K562 (cell line): ENCODE measurements around the gene LYVE1. TPM values are rescaled to one million over a fixed set of nuclear protein-coding genes. Genes with fewer than 3 reads are reported as not detected.

Experiments used
- ATAC-seq: fragments of 200-7000 bp; cut with Tn5 transposase; 3 replicates; pipeline ENCODE4 v1.9.1; 2020; ENCODE audit warnings: moderate library complexity
- BruUV-seq: library from RNA; stranded (reverse); fragments of 400-500 nt; replicated peaks from 2 replicates; lab custom pipeline; 2021; lab: Mats Ljungman, UMichigan
- CTCF ChIA-PET: fragments of 300-600 bp; formaldehyde crosslinking; extraction: SDS; loops from one replicate; lab custom pipeline; 2021; ENCODE audit warnings: low intra/inter-chr PET ratio; lab: Yijun Ruan, JAX
- POLR2A ChIA-PET: fragments of 300-600, 350-650 bp; sonication (Branson Sonifier 250); formaldehyde crosslinking; extraction: SDS; loops from one replicate; lab custom pipeline; 2021; ENCODE audit warnings: antibody characterized with exemption, inconsistent platforms; lab: Yijun Ruan, JAX
- DNase-seq, 4 experiments: peaks; one replicate each; pipeline versions ENCODE4 v3.0.0 to v3.0.0-alpha.2; 2011 to 2018; ENCODE audit warnings: low spot score in 3 of 4, mixed read lengths in 3 of 4; ENCODE audit errors: extremely low read depth in 1 of 4
- FAIRE-seq: peaks from 2 replicates; lab custom pipeline; 2011; peaks lifted over from hg19 to GRCh38; lab: Jason Lieb, UNC
- H2AFZ ChIP-seq: 2 replicates; pipeline ENCODE4 v1.6.0; 2011; ENCODE audit warnings: low read depth, low read length, control low read depth, inconsistent platforms
- H3K27ac ChIP-seq: fragments of 200-600 bp; 3 replicates; pipeline ENCODE4 v1.8.0; 2011; ENCODE audit warnings: low read depth, mild to moderate bottlenecking, control low read depth, inconsistent platforms, low read length, moderate library complexity, mixed read lengths; ENCODE audit errors: extremely low read depth
- H3K27me3 ChIP-seq, 2 experiments: fragments of 300-600 bp in 1 of 2; 2 replicates in 1 of 2; 3 replicates in 1 of 2; pipeline versions ENCODE4 v1.6.0 to v1.8.0; 2011; ENCODE audit warnings: inconsistent platforms in 2 of 2, low read length in 2 of 2, mild to moderate bottlenecking in 1 of 2, mixed read lengths in 1 of 2, moderate library complexity in 1 of 2; ENCODE audit not compliant: control insufficient read depth in 2 of 2, insufficient read depth in 2 of 2
- H3K36me3 ChIP-seq: fragments of 300-600 bp; 3 replicates; pipeline ENCODE4 v1.8.0; 2011; ENCODE audit warnings: mild to moderate bottlenecking, low read length, inconsistent platforms; ENCODE audit not compliant: control insufficient read depth, insufficient read depth
- H3K4me1 ChIP-seq, 2 experiments: fragments of 200-600 bp in 1 of 2; replicated peaks in 1 of 2; 2 replicates in 1 of 2; 3 replicates in 1 of 2; pipeline versions ENCODE4 v1.5.1 to v1.8.0; 2011; ENCODE audit warnings: inconsistent platforms in 2 of 2, low read length in 2 of 2, mild to moderate bottlenecking in 1 of 2, mixed read lengths in 1 of 2, moderate library complexity in 1 of 2; ENCODE audit not compliant: control insufficient read depth in 2 of 2, insufficient read depth in 2 of 2
- H3K4me2 ChIP-seq: 2 replicates; pipeline ENCODE4 v1.6.1; 2011; ENCODE audit warnings: low read length, control low read depth, inconsistent platforms, mixed read lengths; ENCODE audit not compliant: insufficient read depth
- H3K4me3 ChIP-seq: fragments of 200-600 bp; sonication (generic), shearing (Covaris generic); 2 replicates; pipeline ENCODE4 v1.5.1; 2016; ENCODE audit warnings: control low read depth, inconsistent platforms
- H3K79me2 ChIP-seq: fragments of 200-600 bp; 3 replicates; pipeline ENCODE4 v1.8.0; 2011; ENCODE audit warnings: low read length, inconsistent platforms; ENCODE audit not compliant: control insufficient read depth, insufficient read depth
- H3K9ac ChIP-seq, 2 experiments: 2 replicates each; pipeline versions ENCODE4 v1.6.0 to v1.6.1; 2011; ENCODE audit warnings: low read depth in 2 of 2, low read length in 2 of 2, control low read depth in 1 of 2, inconsistent platforms in 1 of 2, mild to moderate bottlenecking in 1 of 2, mixed read lengths in 1 of 2; ENCODE audit not compliant: insufficient read depth in 1 of 2
- H3K9me1 ChIP-seq: one replicate; pipeline ENCODE4 v1.6.0; 2011; ENCODE audit warnings: inconsistent platforms, mild to moderate bottlenecking, low read length, moderate library complexity; ENCODE audit not compliant: control insufficient read depth, insufficient read depth
- H3K9me3 ChIP-seq: replicated peaks from 2 replicates; pipeline ENCODE4 v1.5.1; 2011; ENCODE audit warnings: low read depth, low read length, inconsistent platforms; ENCODE audit not compliant: control insufficient read depth, insufficient read depth
- H4K20me1 ChIP-seq: replicated peaks from 2 replicates; pipeline ENCODE4 v1.6.1; 2011; ENCODE audit warnings: low read length, inconsistent platforms, mixed read lengths; ENCODE audit not compliant: control insufficient read depth, insufficient read depth
- ADNP ChIP-seq: fragments of 200-800 bp; sonication (Bioruptor generic); IDR thresholded peaks from 2 replicates; pipeline ENCODE4 v1.6.1; 2016; ENCODE audit warnings: missing genetic modification characterization, missing compliant biosample characterization
- ARNT ChIP-seq, 2 experiments: fragments of 450-650 bp; IDR thresholded peaks; 2 replicates each; pipeline ENCODE4 v1.6.1; 2016; ENCODE audit warnings: mild to moderate bottlenecking in 1 of 2
- ATF7 ChIP-seq: fragments of 450-650 bp; IDR thresholded peaks from 2 replicates; pipeline ENCODE4 v1.7.1; 2014; ENCODE audit warnings: mild to moderate bottlenecking, moderate library complexity
- CBFA2T3 ChIP-seq: fragments of 450-650 bp; IDR thresholded peaks from 2 replicates; pipeline ENCODE4 v1.6.1; 2017
- DACH1 ChIP-seq: fragments of 450-650 bp; IDR thresholded peaks from 2 replicates; pipeline ENCODE4 v1.6.1; 2018; ENCODE audit not compliant: partially characterized antibody
- ID3 ChIP-seq, 2 experiments: fragments of 250-450 bp in 1 of 2; fragments of 450-650 bp in 1 of 2; sonication (Bioruptor Pico) in 1 of 2; IDR thresholded peaks; 2 replicates each; pipeline versions ENCODE4 v1.6.1 to v1.8.0; 2016 to 2021; ENCODE audit warnings: mild to moderate bottlenecking in 2 of 2, moderate library complexity in 2 of 2, missing compliant biosample characterization in 1 of 2, missing genetic modification characterization in 1 of 2
- KDM1A ChIP-seq, 2 experiments: fragments of 450-650 bp; IDR thresholded peaks; 2 replicates each; pipeline ENCODE4 v1.6.1; 2016; ENCODE audit warnings: mild to moderate bottlenecking in 2 of 2
- MEIS2 ChIP-seq: fragments of 450-650 bp; IDR thresholded peaks from 2 replicates; pipeline ENCODE4 v1.6.1; 2014; ENCODE audit warnings: mild to moderate bottlenecking; ENCODE audit not compliant: partially characterized antibody
- MTA2 ChIP-seq: fragments of 450-650 bp; IDR thresholded peaks from 2 replicates; pipeline ENCODE4 v1.6.1; 2016; ENCODE audit warnings: low read depth
- OTX1 ChIP-seq: fragments of 450-650 bp; formaldehyde crosslinking; IDR thresholded peaks from 2 replicates; pipeline ENCODE4 v1.4.0; 2022; ENCODE audit warnings: mild to moderate bottlenecking
- SMARCA4 ChIP-seq: fragments of 450-650 bp; IDR thresholded peaks from 2 replicates; pipeline ENCODE4 v1.6.1; 2016
- SMARCE1 ChIP-seq: fragments of 450-650 bp; IDR thresholded peaks from 2 replicates; pipeline ENCODE4 v1.7.1; 2016; ENCODE audit warnings: mild to moderate bottlenecking
- SOX6 ChIP-seq: fragments of 450-650 bp; IDR thresholded peaks from 2 replicates; pipeline ENCODE4 v1.6.1; 2014; ENCODE audit warnings: mild to moderate bottlenecking
- SPI1 ChIP-seq: IDR thresholded peaks from 2 replicates; pipeline ENCODE4 v1.6.1; 2011; ENCODE audit warnings: low read depth, low read length, control low read depth, borderline replicate concordance
- TCF3 ChIP-seq: sonication (generic); formaldehyde crosslinking; IDR thresholded peaks from 2 replicates; pipeline ENCODE4 v1.4.0; 2020; ENCODE audit warnings: mild to moderate bottlenecking, missing genetic modification reagents
- TEAD4 ChIP-seq, 2 experiments: sonication (generic) in 1 of 2; formaldehyde crosslinking in 1 of 2; IDR thresholded peaks; 2 replicates each; pipeline versions ENCODE4 v1.6.1 to v1.8.0; 2012 to 2022; ENCODE audit warnings: borderline replicate concordance in 1 of 2, inconsistent platforms in 1 of 2, low read length in 1 of 2, mild to moderate bottlenecking in 1 of 2, missing genetic modification reagents in 1 of 2
- WGBS: fragments of 100-300 bp; shearing (Covaris generic); methylation state at CpG from one replicate; pipeline ENCODE4 v1.1.6; 2016; ENCODE audit warnings: low coverage, mixed read lengths; ENCODE audit not compliant: insufficient coverage; ENCODE audit errors: missing lambda C conversion rate; 5-methylcytosine and 5-hydroxymethylcytosine counted together
- in situ Hi-C: fragments of 300-500 bp; cut with MboI; formaldehyde crosslinking; loops from 4 replicates; pipeline ENCODE4 v1.15.0; 2018; ENCODE audit warnings: inconsistent platforms, mixed read lengths
- intact Hi-C: fragments of 100-400 bp; cut with micrococcal nuclease; formaldehyde crosslinking; loops from 2 replicates; pipeline ENCODE4 v1.14.2; 2022
- polyA plus RNA-seq, 8 experiments: library from polyadenylated mRNA; depleted of rRNA in 4 of 8; stranded (reverse) in 5 of 8; unstranded in 3 of 8; fragments of >200 nt; fragmentation: Nextera tagmentation in 2 of 8; fragmentation: Illumina TruSeq in 1 of 8; extraction: Ambion mirVana in 2 of 8; extraction: Trizol in 1 of 8; gene quantifications; 2 replicates each; pipeline versions ENCODE4 v1.2.1 to v1.2.3, GENCODE V29; 2011 to 2014; ENCODE audit warnings: inconsistent platforms in 1 of 8, missing spikeins in 1 of 8
- total RNA-seq, 7 experiments: library from RNA; depleted of rRNA in 6 of 7; stranded (reverse); fragments of >200 nt in 6 of 7; fragmentation: Illumina TruSeq in 2 of 7; extraction: Trizol in 2 of 7; gene quantifications; 2 replicates each; pipeline versions ENCODE4 v1.2.1 to v1.2.3, GENCODE V29; 2011 to 2021; ENCODE audit warnings: low replicate concordance in 1 of 7
- TF ChIP-seq, protein P1 (sequence below): fragments of 200-800 bp; sonication (Bioruptor generic); IDR thresholded peaks from 2 replicates; pipeline ENCODE4 v1.6.1; 2016; ENCODE audit warnings: missing genetic modification characterization, missing compliant biosample characterization

Gene LYVE1
- total and polyA plus RNA-seq, 9 of the 15 experiments (the other 6 are each of a cell fraction or from before 2014, with no cell fraction given) = 0.06 to 1.1 (median 0.14) TPM; not detected in 1

GRCh38 chr11:10587388-10587787 lies 18.9 kb upstream of the LYVE1 start (continued):
- TF ChIP-seq, protein P1, sequence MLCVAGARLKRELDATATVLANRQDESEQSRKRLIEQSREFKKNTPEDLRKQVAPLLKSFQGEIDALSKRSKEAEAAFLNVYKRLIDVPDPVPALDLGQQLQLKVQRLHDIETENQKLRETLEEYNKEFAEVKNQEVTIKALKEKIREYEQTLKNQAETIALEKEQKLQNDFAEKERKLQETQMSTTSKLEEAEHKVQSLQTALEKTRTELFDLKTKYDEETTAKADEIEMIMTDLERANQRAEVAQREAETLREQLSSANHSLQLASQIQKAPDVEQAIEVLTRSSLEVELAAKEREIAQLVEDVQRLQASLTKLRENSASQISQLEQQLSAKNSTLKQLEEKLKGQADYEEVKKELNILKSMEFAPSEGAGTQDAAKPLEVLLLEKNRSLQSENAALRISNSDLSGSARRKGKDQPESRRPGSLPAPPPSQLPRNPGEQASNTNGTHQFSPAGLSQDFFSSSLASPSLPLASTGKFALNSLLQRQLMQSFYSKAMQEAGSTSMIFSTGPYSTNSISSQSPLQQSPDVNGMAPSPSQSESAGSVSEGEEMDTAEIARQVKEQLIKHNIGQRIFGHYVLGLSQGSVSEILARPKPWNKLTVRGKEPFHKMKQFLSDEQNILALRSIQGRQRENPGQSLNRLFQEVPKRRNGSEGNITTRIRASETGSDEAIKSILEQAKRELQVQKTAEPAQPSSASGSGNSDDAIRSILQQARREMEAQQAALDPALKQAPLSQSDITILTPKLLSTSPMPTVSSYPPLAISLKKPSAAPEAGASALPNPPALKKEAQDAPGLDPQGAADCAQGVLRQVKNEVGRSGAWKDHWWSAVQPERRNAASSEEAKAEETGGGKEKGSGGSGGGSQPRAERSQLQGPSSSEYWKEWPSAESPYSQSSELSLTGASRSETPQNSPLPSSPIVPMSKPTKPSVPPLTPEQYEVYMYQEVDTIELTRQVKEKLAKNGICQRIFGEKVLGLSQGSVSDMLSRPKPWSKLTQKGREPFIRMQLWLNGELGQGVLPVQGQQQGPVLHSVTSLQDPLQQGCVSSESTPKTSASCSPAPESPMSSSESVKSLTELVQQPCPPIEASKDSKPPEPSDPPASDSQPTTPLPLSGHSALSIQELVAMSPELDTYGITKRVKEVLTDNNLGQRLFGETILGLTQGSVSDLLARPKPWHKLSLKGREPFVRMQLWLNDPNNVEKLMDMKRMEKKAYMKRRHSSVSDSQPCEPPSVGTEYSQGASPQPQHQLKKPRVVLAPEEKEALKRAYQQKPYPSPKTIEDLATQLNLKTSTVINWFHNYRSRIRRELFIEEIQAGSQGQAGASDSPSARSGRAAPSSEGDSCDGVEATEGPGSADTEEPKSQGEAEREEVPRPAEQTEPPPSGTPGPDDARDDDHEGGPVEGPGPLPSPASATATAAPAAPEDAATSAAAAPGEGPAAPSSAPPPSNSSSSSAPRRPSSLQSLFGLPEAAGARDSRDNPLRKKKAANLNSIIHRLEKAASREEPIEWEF (CRISPR knock-in tag) = no peak
- TF ChIP-seq, all 486 proteins: peak for 0

DNA sequence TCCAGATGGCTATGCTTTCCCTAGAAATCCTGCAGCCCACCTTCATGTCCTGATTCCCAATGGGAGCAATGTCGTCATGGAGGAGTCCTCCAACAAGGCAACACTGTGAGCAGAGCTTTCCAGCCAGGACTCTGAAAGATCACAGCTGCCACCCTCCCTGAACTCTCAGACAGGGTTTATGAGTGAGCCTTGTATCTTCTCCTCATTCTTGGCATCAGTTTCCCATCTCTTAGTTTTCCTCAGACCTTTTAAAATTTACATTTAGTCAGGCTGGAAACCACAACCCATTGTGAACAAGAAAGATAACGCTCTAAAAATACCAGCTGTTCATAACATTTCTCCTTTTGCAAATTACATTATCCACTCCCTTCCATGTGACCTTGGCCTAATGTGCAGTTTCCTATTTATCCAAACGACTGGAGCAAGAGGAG lies 15.6 kb upstream of the LYVE1 start:
- ChIA-PET POLR2A (interaction anchor here (1.0 to 2.0 kb wide), 4 partner anchors 10 to 46 kb away, joined by 3 to 11 read pairs (median 4); no protein-coding TSS in a partner anchor), CTCF (no interaction called here)
- ATAC-seq (no peak), FAIRE-seq (no peak), DNase-seq (peak in 1 of 4 experiments; percentile 51)
- Histone ChIP-seq H3K9ac (peak overlapping the region in 1 of 2 experiments; percentile 60; a peak in 1 of 4 replicates), H3K27me3 (no peaks in the 10 kb centered on the region), H3K9me1 (no peaks in the 10 kb centered on the region), H3K4me2 (peak overlapping the region; percentile 38; the same call in 1 of the 2 replicates), H3K79me2 (no peaks in the 10 kb centered on the region), H4K20me1 (no peaks in the 10 kb centered on the region), H3K4me3 (no peak overlapping the region), H3K9me3 (no peaks in the 10 kb centered on the region), H3K36me3 (no peaks in the 10 kb centered on the region), H2AFZ (peak overlapping the region; percentile 3; the same call in 1 of the 2 replicates), H3K4me1 (peaks cover 20 to 77% of the 10 kb centered on the region in 2 experiments), H3K27ac (peak overlapping the region; percentile 20; the same call in 2 of the 3 replicates)
- BruUV-seq = no TSS peak
- in situ Hi-C loops (no loop called here), intact Hi-C loops (no loop called here)
- WGBS = 4% methylated on average over 3 of the region's 3 CpGs
- TF ChIP-seq SOX6 (peak; percentile 92), SMARCA4 (peak; percentile 69), OTX1 (CRISPR knock-in tag) (no peak), ADNP (tag) (no peak), SMARCE1 (peak; percentile 62; the same call in 1 of the 2 replicates), TCF3 (CRISPR knock-in tag) (peak; percentile 83), MTA2 (peak; percentile 56; the same call in 1 of the 2 replicates), TEAD4 (IDR thresholded peaks at IDR 0.05; ENCODE audit: low read length) (peak; percentile 73; the same call in 1 of the 2 replicates), TEAD4 (CRISPR knock-in tag; IDR thresholded peaks at IDR 0.05; ENCODE audit: borderline replicate concordance) (no peak), ARNT (IDR thresholded peaks at IDR 0.05) (no peak), SPI1 (no peak), MEIS2 (peak; percentile 13), ATF7 (0 out of 2 replicates have a peak, but pooled peaks have one; percentile 19), ID3 (CRISPR knock-in tag; IDR thresholded peaks at IDR 0.05) (no peak), ID3 (tag; IDR thresholded peaks at IDR 0.05) (0 out of 2 replicates have a peak, but pooled peaks have one; percentile 65), CBFA2T3 (peak; percentile 67), DACH1 (peak; percentile 79), KDM1A (IDR thresholded peaks at IDR 0.05) (peak in 1 of 2 experiments; percentile 16; a peak in 1 of 4 replicates)
